Lower leg skin (tissue), 3 donors: ENCODE data around the gene PLEKHM1.

Experiments
- CTCF ChIP-seq, 3 donors: fragments of 450-650 bp; IDR thresholded peaks; one replicate each; pipeline ENCODE4 v1.5.1; 2016; ENCODE audit warnings: antibody characterized with exemption in 3 of 3, mild to moderate bottlenecking in 3 of 3, moderate library complexity in 2 of 3
- POLR2A ChIP-seq, 2 donors: fragments of 450-650 bp; IDR thresholded peaks; one replicate each; pipeline ENCODE4 v1.6.1; 2016 to 2017; ENCODE audit warnings: antibody characterized with exemption in 2 of 2, mild to moderate bottlenecking in 1 of 2, moderate library complexity in 1 of 2

- TF ChIP-seq CTCF (IDR thresholded peaks at IDR 0.05): no peak
- TF ChIP-seq POLR2A (IDR thresholded peaks at IDR 0.05): no peak
These were observed 51.5 kb downstream of the PLEKHM1 start for GRCh38 chr17:45438931-45439610.
